ENCODE data around the gene THADA.

The THADA gene

GRCh38 chr2:43227830-43228281, 368.0 kb downstream of the THADA start:
- DNase-seq: peak; percentile 26

- DNase-seq: peak; percentile 47
Observed at GRCh38 chr2:43226955-43227829, 368.6 kb downstream of the THADA start.

DNA sequence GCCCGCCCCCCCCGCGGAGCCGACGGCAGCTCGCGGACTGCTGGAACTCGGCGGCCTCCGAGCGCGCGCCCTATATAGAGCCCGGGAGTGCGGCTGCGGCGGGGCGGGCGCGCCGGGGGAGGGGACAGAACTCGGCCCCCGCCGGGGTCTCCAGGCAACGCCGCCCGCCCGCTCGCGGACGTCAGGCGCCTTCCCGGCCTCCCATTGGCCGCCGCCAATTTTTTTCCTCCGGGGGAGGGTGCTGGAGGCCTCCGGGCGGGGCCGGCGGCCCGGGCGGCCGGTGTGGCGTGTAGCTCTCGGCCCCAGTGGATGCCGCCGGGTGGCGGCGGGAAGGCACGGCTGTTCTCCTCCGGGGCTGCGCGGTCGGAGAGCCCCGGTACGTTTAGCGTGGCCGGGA, 369.3 kb downstream of the THADA start, which contains the start of gene ZFP36L2:
TSS of gene ZFP36L2 (minus strand) at position 49 of the 397 bp plus-strand sequence. CDS start 291 bp downstream, outside the sequence.
- DNase-seq: peak; percentile 81

DNA sequence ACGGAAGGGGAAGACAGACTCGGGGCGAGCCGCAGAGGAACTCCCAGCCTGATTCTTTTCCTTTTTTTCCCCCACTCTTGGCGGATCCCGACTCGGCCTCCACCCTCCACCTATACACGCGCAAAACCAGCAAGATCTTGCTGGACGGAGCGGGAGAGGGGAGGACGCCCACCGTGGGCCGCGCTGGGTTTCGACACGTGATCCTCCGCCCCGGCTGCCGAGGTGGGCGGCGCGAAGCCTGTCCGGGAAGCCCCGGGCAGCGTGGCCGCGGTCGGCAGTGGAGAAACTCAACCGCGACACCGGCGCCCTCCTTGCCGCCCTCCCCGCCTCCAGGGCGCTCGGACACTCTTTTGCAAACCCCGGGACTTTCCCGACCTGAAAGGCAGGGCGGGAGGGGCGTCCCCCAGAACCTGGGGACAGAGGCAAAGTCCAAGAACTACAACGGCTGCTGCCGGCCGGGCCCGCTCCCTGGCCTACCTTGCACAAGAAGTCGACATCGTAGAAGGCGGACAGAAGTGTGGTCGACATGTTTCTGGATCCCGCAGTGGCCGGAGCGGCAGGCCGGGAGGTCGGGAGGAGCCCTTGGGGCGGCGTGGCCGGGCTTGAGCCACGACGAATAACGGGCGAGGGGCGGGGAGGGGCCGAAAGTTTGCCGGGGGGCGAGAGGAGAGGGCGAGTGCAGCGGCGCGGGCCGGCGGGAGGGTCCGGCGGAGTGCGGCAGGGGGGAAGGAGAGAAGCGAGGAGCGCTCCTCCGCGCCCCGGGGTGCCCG, 369.9 kb downstream of the THADA start:
- peak; percentile 30 for DNase-seq

- peak; percentile 29 for DNase-seq
Observed at GRCh38 chr2:43225093-43225787, 370.6 kb downstream of the THADA start.

GRCh38 chr2:43224571-43225092, 371.2 kb downstream of the THADA start:
- DNase-seq: no peak

DNA sequence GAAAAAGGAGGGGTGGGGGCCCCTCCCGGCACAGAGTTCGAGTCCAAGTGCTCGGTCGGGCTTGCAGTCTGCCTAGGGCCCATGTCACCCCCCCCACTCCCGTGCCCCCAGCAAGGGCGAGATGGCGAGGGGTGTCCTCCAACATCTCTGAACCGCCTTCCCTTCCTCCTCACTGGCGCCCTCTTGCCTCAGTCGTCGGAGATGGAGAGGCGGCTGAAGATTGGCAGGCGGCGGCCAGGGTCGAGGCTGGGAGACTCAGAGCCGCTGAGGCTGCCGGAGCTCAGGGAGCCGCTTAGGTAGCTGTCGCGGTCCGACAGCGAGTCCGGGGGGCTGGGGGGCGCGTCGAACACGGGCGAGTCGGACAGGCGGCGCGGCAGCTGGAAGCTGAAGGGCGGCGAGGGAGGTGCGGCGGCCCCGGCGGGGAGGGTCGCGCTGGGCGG, 371.7 kb downstream of the THADA start:
- DNase-seq: no peak

DNA sequence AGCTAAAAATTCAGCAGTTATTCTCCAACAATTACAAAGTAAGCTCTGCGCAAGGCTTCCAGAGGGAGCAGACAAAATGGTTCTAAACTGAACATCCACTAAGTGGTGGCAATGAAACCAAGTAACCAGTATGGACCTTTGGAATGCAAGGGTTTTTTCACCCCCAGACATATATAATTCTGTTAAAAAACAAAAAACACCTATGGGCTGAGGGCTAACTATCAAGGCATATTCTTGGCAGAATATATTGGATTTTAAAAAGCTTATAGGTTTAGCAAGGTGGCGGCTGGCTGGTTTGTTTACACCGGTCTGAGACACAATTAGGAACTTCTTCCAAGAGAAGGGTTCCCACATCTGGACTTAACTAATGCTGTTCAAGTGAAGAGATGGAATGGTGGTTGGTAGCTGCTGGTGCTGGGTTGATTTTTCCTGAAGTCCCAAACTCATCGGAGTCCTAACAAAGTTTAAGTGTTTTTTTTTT, 372.3 kb downstream of the THADA start:
- DNase-seq: no peak

GRCh38 chr2:43222475-43223309, 373.1 kb downstream of the THADA start:
- peak; percentile 34 for DNase-seq

- DNase-seq: peak; percentile 53
Observed at GRCh38 chr2:43221763-43222474, 373.9 kb downstream of the THADA start.

- DNase-seq: peak; percentile 32
Observed at GRCh38 chr2:43221124-43221762, 374.6 kb downstream of the THADA start.

- DNase-seq: no peak
Observed at GRCh38 chr2:43220760-43221123, 375.1 kb downstream of the THADA start.

DNA sequence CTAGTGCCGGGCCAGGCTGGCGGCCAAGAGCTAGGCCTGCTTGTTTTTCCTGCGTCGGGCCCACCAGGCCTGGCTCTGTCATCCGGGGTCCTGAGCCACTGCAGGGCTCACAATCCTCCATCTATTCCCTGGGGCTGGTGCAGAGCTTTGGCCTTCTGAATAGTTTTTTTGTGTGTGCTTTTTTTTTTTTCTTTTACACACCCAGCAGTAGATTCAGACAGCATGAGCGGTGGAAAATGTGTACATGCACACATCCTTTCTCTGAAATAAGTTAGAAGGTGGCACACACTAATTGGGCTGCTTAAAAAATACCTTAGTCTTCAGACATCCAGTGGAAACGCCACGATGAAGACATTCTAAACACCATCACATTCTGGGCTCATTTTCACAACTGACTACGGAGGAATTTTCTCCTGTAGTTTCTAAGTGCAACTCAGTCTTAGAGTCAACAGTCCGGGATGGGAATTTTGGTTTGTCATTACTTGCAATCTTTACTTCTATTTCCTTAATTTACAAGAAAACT, 375.5 kb downstream of the THADA start:
- no peak for DNase-seq

- DNase-seq: peak; percentile 89
Observed at GRCh38 chr2:43219383-43220228, 376.2 kb downstream of the THADA start.

- DNase-seq: peak; percentile 32
Observed at GRCh38 chr2:43218702-43219382, 377.0 kb downstream of the THADA start.

DNA sequence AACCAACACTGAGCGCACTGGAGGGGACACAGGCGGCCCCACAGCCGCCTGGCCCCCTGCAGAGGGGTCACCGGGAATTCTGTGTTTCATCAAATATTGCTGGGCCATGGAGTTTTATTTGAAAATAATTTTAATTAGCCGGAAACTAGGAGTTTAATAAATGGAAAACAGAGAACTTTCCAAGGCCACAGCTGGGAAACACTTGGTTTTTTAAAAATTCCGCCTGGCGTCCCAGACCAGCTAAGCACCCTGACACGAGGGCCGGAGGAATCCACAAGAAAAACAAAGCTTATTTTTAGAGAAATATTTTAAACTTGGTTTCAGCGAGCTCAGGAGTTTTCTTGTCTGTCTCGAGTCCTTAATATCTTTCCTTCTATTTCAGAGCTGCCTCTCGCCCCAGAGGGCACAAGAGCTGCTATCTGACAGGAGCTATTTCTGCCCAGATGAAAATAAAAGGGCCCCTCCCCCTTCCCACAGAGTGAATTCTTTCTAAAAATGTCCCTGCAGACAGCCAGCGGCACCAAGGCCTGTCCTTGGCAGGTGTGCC, 377.6 kb downstream of the THADA start:
- DNase-seq: peak; percentile 32

DNA sequence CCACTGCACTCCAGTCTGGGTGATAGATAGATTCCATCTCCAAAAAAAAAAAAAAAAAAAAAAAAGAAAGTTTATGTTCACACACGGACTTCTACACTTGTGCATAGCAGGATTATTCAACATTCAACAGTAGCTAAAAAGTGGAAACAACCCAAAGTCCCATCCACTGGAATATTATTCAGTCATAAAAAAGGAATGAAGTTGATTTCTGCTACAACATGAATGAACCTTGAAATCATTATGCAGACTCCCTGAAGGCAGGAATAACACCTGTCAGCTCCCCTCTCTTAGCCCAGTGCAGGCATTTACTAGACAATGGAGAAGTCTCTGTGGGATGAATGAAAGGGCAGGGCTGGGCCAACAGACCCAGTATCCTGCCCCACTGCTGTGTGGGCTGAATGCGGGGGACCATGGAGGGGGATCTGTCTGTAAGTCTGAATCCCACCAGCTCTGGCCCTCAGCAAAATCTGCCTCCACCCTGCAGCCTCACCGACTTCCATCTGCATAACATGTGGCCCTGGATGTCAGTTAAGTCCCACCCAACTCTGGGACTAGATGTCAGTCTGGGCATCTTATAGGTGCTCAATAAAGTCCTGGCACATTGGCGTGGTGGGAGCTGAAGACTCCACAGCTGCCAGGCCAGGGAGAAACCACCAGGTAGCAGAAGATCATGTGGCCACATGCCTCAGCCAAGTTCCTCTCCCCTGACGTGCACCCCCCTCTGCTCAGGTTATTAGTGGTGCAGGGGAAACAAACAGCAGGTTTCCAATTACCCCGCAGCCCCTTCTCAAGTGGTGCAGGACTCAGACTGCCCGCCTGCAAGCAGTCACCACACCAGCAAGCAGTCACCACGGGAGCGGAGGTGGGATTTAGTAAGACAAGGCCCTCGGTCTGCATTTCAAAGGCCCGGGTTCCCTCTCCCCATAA, 378.3 kb downstream of the THADA start:
- DNase-seq: peak; percentile 69

All from NCI-H510A treated with DMSO at 0.1 percent for 48 hours (cell line).